Measurements from ENCODE around the gene RPS6KA3.

- TF ChIP-seq NFRKB (IDR thresholded peaks at IDR 0.05) (no peak), SUZ12 (IDR thresholded peaks at IDR 0.05) (no peak), HDGF (IDR thresholded peaks at IDR 0.05; ENCODE audit: borderline replicate concordance) (no peak), BHLHE40 (IDR thresholded peaks at IDR 0.05; ENCODE audit: borderline replicate concordance) (no peak), FOXM1 (IDR thresholded peaks at IDR 0.05; ENCODE audit: borderline replicate concordance) (no peak), SP1 (IDR thresholded peaks at IDR 0.05) (no peak), LEF1 (IDR thresholded peaks at IDR 0.05; ENCODE audit: borderline replicate concordance) (no peak), L3MBTL2 (conservative IDR thresholded peaks at IDR 0.05) (no peak), CTBP1 (IDR thresholded peaks at IDR 0.05; ENCODE audit: borderline replicate concordance) (no peak), FOXA1 (IDR thresholded peaks at IDR 0.05) (no peak), ZNF384 (IDR thresholded peaks at IDR 0.05) (no peak), PKNOX1 (IDR thresholded peaks at IDR 0.05) (no peak), FOXK2 (IDR thresholded peaks at IDR 0.05) (no peak), ARNT (IDR thresholded peaks at IDR 0.05) (no peak)
Measured at GRCh38 chrX:20173313-20173712, 93.4 kb downstream of the RPS6KA3 start.

Measured in HEK293T (cell line).